Mesodermal cell (in vitro differentiated cells): Measurements from ENCODE around the gene DAB1.
"Not testable (repeated sequence)": the region's sequence is repeated elsewhere in the genome, so short reads cannot be mapped to it uniquely, and the experiment has no call there.

ENCODE experiments used
- H3K27ac ChIP-seq: 2 replicates; pipeline ENCODE4 v1.7.0; 2013; ENCODE audit warnings: mild to moderate bottlenecking, low read depth, low read length, moderate library complexity; ENCODE audit not compliant: severe bottlenecking
- H3K36me3 ChIP-seq: 2 replicates; pipeline ENCODE4 v1.7.1; 2013; ENCODE audit warnings: mild to moderate bottlenecking, low read length, moderate library complexity; ENCODE audit not compliant: control insufficient read depth, insufficient read depth
- H3K4me1 ChIP-seq: one replicate; pipeline ENCODE4 v1.7.1; 2013; ENCODE audit warnings: mild to moderate bottlenecking, low read length; ENCODE audit not compliant: insufficient read depth, control insufficient read depth, poor library complexity, severe bottlenecking
- H3K4me3 ChIP-seq: 2 replicates; pipeline ENCODE4 v1.7.0; 2013; ENCODE audit warnings: low read length, control low read depth, mild to moderate bottlenecking; ENCODE audit not compliant: insufficient read depth, poor library complexity, severe bottlenecking; ENCODE audit errors: extremely low read depth
- H3K9me3 ChIP-seq: 2 replicates; pipeline ENCODE4 v1.7.1; 2013; ENCODE audit warnings: mild to moderate bottlenecking, low read length, moderate library complexity; ENCODE audit not compliant: control insufficient read depth
- WGBS, 2 experiments: methylation state at CpG; one replicate each; pipeline ENCODE4 v1.1.5; 2013; ENCODE audit warnings: missing lambda C conversion rate in 2 of 2; ENCODE audit not compliant: insufficient coverage in 2 of 2; 5-methylcytosine and 5-hydroxymethylcytosine counted together

DAB1 gene

DNA sequence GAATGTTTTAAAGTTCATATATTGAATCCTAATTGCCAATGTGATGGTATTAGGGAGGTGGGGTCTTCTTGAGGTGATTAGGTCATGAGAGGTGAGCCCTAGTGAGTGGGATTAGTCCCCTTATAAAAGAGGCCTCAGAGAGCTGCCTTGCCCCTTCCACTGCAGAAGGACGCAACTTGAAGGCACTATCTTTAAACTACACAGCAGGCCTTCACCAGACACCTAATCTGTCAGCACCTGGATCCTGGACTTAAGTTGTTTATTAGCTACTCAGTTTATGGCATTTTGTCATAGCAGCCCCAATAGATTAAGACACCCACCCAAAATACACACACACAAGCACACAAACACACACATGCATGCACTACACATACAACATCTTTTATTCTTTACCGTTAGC lies 61.4 kb downstream of the DAB1 start:
- Histone ChIP-seq H3K4me1 (no peaks in the 10 kb centered on the region), H3K4me3 (no peak overlapping the region), H3K9me3 (no peaks in the 10 kb centered on the region), H3K27ac (no peak overlapping the region), H3K36me3 (no peaks in the 10 kb centered on the region)
- no CpG with 5 or more reads among the region's 2 CpGs for WGBS, 2 experiments

DNA sequence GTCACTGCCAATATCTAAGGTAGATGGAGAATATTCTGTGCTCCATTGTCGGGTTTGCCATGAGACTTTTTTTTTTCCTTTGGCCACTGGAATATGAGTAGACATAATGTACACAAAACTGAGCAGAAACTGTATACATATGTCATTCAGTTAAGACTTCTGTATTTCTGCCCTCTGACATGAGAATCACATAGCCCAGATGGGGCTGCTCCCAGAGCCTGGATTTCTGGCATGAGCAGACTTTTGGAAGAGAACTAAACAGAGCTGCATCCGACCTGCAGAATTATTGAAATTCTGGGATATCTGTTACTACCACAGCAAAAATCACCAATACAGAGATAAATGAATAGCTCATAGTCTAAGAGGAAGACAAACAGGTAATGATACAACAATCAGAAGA lies 62.3 kb downstream of the DAB1 start:
- no peaks in the 10 kb centered on the region for H3K4me1 ChIP-seq
- no peak overlapping the region for H3K4me3 ChIP-seq
- no peaks in the 10 kb centered on the region for H3K9me3 ChIP-seq
- H3K27ac ChIP-seq = no peak overlapping the region
- WGBS, 2 experiments = no CpG with 5 or more reads among the region's 2 CpGs
- no peaks in the 10 kb centered on the region for H3K36me3 ChIP-seq

DNA sequence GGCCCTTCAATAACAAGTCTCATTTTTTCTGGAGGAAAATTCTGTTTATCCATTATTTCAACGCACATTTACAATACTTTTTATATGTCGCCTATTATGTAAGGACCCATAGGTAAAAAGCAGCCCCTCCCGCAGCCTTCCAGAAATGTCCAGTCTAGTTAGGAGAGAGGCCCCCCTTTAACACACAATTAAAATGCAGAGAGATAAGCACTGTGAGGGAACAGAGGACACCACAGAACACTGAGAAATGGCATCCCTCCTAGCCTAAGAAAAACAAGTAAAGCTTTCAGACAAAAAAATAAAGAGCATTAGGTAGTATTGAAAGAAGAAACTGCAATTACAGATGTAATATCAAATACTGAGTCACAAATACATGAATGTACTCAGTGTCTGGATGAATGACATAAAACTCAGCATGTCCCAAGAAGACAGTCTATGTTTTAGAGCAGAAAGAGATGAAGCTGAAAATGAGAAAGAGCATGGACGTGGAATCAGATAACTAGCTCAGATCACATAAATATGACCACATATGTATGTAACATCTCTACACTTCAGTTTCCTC lies 62.9 kb downstream of the DAB1 start:
- Histone ChIP-seq H3K4me3 (no peak overlapping the region), H3K4me1 (no peaks in the 10 kb centered on the region), H3K9me3 (no peaks in the 10 kb centered on the region), H3K27ac (no peak overlapping the region), H3K36me3 (no peaks in the 10 kb centered on the region)
- 94% methylated on average over 2 of the region's 4 CpGs; no CpG with 5 or more reads in 1 of the 2 experiments for WGBS, 2 experiments

DNA sequence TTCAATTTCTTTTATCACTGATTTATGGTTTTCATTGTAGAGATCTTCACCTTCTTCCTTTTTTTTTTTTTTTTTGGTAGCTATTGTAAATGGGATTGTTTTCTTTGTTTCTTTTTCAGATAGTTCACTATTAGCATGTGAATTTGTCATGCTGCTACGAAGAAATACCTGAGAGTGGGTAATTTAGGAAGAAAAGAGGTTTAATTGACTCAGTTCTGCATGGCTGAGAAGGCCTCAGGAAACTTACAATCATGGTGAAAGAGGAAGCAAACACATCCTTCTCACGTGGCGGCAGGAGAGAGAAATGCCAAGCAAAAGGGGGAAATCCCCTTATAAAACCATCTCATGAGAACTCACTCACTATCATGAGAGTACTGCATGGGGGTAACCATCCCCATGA lies 66.4 kb downstream of the DAB1 start:
- WGBS, 2 experiments = 0 to 40% methylated on average over 1 of the region's 3 CpGs

DNA sequence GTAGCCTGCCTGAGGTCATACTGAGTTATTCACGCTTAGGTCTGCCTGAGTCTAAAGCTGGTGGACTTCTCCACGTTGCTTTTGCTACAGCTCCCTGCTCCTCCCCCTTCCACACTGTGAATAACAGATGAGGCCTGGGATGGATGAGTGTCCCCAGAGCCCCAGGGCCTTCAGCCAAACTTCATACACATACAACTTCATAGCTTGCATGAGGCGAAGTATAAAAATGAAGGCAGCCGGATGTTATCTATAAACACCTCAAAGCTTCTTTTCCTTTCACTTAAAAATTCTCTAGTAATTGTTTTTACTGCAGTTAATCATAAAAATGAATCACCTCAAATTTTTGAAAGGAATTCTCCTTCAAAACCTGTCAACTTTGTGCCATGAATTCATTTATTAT lies 70.2 kb downstream of the DAB1 start:
- Histone ChIP-seq H3K4me3 (no peak overlapping the region), H3K9me3 (no peaks in the 10 kb centered on the region), H3K4me1 (peaks cover 3% of the 10 kb centered on the region), H3K36me3 (no peaks in the 10 kb centered on the region), H3K27ac (no peak overlapping the region)
- WGBS, 2 experiments = 72% methylated on average over 2 of the region's 4 CpGs; no CpG with 5 or more reads in 1 of the 2 experiments

More for the DNA sequence above, 66.4 kb downstream of the DAB1 start:
- no peak overlapping the region for H3K27ac ChIP-seq
- no peak overlapping the region for H3K4me3 ChIP-seq
- H3K36me3 ChIP-seq = no peaks in the 10 kb centered on the region
- H3K9me3 ChIP-seq = no peaks in the 10 kb centered on the region
- no peaks in the 10 kb centered on the region for H3K4me1 ChIP-seq

DNA sequence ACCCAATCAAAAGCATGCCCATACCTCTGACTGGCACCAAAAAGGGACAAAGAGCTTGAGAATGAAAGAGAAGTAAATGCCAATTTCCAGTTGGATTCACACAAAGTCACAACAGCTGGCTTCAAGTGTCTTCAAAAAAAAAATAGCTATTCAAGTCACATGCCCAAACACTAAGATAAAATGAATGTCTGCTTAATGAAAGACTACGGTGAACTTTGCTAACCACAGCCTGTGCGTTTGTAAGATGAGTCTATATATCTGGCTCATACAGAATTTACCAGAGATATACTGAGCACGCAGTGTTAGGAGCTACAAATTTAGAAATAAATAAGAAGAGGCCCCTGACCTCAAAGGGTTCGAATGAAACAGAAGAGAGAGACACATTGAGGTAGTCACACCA lies 73.2 kb downstream of the DAB1 start:
- H3K27ac ChIP-seq = no peak overlapping the region
- no peak overlapping the region for H3K4me3 ChIP-seq
- no peaks in the 10 kb centered on the region for H3K36me3 ChIP-seq
- peaks cover 3% of the 10 kb centered on the region for H3K4me1 ChIP-seq
- no peaks in the 10 kb centered on the region for H3K9me3 ChIP-seq
- 92% methylated on average over 2 of the region's 4 CpGs; no CpG with 5 or more reads in 1 of the 2 experiments for WGBS, 2 experiments

DNA sequence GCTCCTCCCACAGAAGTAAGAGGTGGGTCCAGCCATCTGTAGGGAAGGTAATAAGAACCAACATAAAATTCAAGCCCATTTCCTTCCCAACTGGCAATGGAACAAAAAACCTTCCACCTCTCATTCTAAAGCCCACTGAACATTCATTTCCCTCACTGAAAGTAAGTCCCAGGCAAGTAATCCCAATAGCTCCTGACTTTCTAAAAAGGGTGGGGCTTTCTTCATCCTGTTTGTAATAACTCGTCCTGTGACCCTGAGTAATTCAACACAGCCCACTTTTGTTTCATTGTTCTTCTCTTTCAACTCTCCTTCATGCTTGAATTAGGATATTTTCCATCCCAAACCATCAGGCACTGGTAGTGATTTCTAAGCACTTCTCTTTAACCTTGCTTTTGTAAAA lies 74.9 kb downstream of the DAB1 start:
- no peaks in the 10 kb centered on the region for H3K36me3 ChIP-seq
- peaks cover 3% of the 10 kb centered on the region for H3K4me1 ChIP-seq
- H3K4me3 ChIP-seq = no peak overlapping the region
- no peaks in the 10 kb centered on the region for H3K9me3 ChIP-seq
- H3K27ac ChIP-seq = no peak overlapping the region
- 43 to 100% methylated on average over 1 of the region's 1 CpG for WGBS, 2 experiments

DNA sequence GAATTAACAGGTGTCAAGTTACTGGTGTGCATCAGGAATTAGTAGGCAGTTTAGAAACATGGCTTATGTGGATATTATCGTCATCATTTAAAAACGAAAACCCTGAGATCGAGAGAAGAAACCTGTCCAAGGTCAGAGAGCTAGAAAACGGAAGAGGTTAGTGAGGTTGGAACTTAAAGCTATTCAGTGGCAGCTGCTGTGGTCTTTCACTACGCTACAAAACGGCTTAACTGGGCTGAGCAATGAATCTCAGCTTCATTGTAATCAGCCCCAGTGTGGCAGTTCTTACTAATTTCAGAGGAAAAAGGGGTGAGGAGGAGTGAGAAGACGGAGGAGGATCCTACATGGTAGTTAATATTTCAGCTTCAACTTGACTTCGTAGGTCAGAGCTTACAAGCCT lies 77.9 kb downstream of the DAB1 start:
- 91 to 94% methylated on average over 6 to 8 of the region's 8 CpGs for WGBS, 2 experiments
- Histone ChIP-seq H3K36me3 (no peaks in the 10 kb centered on the region), H3K4me3 (no peak overlapping the region)

DNA sequence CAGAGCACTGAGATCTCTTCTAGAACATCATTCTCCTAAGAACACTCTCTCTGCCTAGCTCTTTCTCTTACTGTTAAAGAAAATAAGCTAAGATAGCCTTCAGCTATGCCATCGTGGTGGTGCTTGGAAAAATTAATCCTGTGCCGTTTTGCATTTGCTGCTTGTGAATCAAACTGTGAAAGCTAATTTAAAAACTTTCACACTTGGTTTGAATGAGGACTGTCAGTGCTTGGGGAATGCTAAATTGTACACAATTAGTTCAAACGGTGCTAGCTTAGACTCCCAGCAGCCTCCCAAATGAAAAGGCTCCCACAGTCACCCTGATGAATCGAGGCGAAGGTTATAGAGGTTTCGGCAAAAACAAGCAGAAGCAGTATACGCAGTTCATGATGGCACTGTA lies 79.6 kb downstream of the DAB1 start:
- no peaks in the 10 kb centered on the region for H3K36me3 ChIP-seq
- 91 to 93% methylated on average over 7 of the region's 7 CpGs for WGBS, 2 experiments

More for the DNA sequence above, 77.9 kb downstream of the DAB1 start:
- H3K9me3 ChIP-seq = no peaks in the 10 kb centered on the region
- no peak overlapping the region for H3K27ac ChIP-seq
- H3K4me1 ChIP-seq = peaks cover 3% of the 10 kb centered on the region

DNA sequence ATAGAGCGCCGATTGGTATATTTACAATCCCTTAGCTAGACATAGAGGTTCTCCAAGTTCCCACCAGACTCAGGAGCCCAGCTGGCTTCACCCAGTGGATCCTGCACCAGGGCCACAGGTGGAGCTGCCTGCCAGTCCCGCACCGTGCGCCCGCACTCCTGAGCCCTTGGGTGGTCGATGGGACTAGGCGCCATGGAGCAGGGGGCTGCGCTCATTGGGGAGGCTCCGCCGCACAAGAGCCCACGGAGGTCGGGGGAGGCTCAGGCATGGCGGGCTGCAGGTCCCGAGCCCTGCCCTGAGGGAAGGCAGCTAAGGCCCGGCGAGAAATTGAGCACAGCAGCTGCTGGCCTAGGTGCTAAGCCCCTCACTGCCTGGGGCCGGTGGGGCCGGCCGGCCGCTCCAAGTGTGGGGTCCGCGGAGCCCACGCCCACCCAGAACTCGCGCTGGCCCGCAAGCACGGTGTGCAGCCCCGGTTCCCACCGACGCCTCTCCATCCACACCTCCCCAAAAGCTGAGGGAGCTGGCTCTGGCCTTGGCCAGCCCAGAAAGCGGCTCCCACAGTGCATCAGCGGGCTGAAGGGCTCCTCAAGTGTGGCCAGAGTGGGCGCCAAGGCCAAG lies 80.5 kb downstream of the DAB1 start:
- not testable (repeated sequence) for H3K36me3 ChIP-seq, H3K4me3 ChIP-seq, H3K27ac ChIP-seq, H3K4me1 ChIP-seq, H3K9me3 ChIP-seq
- 83 to 92% methylated on average over 24 to 25 of the region's 34 CpGs for WGBS, 2 experiments

More for the DNA sequence above, 79.6 kb downstream of the DAB1 start:
- no peaks in the 10 kb centered on the region for H3K9me3 ChIP-seq
- no peak overlapping the region for H3K4me3 ChIP-seq
- peaks cover 3% of the 10 kb centered on the region for H3K4me1 ChIP-seq
- no peak overlapping the region for H3K27ac ChIP-seq

DNA sequence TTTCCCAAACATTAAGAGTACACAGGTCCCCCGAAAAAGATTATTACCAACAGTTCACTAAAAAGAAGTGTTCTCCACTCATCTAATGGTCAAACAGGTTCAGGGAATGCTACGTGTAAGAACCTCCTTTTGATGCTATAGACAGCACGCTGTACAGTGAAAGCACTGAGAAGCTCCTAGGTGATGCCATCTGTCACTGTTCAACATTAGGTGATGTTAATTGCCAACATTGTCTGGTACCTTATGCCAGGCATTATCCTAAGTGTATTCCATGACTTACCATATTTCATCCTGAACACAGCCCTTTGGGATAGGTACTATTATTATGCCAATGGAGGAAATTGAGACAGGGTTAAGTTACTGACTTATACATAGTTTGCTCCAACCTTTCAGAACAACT lies 82.1 kb downstream of the DAB1 start:
- Histone ChIP-seq H3K27ac (no peak overlapping the region), H3K4me1 (no peaks in the 10 kb centered on the region), H3K36me3 (no peaks in the 10 kb centered on the region), H3K9me3 (no peaks in the 10 kb centered on the region), H3K4me3 (no peak overlapping the region)
- 87 to 100% methylated on average over 2 to 3 of the region's 3 CpGs for WGBS, 2 experiments
